IPS DF 4.7 (cell line): ENCODE results near the gene ASCL2.

Experiments
- DNase-seq: peaks from one replicate; pipeline ENCODE4 v3.0.0-alpha.2; 2013; ENCODE audit warnings: low spot score; ENCODE audit errors: extremely low read depth

ASCL2 gene, protein sequence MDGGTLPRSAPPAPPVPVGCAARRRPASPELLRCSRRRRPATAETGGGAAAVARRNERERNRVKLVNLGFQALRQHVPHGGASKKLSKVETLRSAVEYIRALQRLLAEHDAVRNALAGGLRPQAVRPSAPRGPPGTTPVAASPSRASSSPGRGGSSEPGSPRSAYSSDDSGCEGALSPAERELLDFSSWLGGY

DNA sequence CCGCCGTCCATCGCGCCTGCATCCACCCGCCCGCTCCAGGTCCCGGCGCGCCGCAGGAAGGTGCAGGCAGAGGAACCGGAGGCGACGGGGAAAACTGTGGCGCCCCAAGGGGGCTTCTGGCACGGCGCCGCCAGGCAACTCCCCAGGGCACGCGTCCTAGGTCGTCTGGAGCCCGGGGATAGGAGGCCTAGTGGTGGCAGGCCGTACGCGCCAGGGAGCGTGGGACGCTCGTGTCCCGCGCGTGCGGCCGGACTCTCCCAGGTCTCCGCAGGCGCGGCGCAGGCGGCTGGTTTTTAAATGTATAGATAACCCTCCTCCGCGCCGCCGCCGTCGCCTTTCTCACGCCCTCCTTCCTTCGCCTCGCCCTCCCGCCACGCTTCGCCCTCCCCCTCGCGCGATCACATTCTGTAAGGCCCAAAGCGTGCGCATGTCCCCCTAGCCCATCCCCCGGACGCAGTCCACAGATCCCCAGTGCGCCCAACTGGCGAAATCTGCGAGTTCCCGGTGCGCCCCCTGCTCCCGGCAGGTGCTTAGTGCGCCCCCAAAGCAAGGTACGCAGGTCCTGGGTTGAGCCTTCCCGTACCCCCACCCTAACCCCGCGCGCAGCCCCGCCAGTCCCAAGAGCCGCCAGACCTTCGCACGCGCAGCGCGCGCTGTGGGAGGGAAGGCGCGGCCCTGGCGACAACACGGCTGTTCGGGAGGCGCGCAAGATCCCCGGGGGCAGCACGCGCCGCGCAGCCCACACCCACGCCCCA, at the start of gene ASCL2:
TSS of gene ASCL2 (minus strand) at position 267 of the 755 bp plus-strand sequence. CDS start at position 11, 256 bp downstream.
- DNase-seq = no peak

DNA sequence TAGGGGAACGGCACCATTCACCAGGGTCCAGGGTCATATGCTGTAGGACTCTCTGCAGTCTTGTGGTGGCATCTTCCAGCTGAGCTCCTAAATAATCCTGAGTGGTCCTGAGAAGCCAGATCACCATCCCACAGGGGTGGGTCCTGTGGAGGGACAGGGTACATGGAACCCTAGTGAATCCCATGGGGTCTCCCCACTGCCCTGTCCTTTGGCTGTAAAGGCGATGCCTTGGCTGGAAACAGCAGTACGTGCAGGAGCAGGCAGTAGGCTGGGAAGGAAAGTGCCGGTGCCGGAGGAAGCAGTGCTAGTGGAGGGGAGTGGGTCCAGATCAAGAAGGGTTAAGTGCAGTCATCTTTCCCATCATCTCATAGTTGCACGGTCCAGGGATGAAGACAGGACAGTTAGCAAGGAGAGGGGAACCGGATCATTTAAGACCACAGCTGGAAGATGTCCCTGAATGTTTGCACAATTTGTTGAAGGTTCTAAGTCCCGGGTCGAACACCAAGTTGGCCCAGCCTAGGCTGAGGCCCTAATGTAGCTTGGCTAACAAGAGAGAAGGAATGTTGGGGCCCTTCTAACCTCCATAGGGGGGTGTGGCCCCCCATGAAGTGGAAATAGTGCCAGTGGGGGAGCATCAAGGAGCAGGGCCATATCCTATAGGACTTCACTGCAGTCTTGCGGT, 49.5 kb upstream of the ASCL2 start:
- DNase-seq = no peak

DNA sequence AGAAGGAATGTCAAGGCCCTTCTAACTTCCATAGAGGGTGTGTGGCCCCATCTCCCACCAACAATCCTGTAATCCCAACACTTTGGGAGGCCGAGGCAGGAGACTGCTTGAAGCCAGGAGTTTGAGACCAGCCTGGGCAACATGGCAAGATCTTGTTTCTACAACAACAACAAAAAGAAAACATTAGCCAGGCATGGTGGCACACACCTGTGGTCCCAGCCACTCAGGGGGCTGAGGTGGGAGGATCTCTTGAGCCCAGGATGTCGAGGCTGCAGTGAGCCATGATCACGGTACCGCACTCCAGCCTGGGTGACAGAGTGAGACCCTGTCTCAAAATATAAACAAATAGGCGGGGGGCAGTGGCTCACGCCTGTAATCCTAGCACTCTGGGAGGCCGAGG, 48.3 kb upstream of the ASCL2 start:
- no peak for DNase-seq

DNA sequence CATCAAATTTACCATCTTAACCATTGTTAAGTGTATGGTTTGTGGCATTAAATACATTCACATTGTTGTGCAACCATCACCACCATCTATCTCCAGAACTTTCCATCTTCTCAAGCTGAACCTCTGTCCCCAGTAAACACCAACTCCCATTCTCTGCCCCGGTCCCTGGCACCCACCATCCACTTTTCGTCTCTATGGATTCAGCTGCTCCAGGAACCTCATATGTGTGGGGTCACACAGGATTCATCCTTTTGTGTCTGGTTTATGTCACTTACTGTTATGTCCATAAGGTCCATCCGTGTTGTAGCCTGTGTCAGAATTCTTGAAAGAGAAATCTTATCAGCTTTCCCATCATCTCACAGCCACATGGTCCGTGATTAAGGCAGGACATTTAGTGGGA, 47.7 kb upstream of the ASCL2 start:
- DNase-seq = no peak

DNA sequence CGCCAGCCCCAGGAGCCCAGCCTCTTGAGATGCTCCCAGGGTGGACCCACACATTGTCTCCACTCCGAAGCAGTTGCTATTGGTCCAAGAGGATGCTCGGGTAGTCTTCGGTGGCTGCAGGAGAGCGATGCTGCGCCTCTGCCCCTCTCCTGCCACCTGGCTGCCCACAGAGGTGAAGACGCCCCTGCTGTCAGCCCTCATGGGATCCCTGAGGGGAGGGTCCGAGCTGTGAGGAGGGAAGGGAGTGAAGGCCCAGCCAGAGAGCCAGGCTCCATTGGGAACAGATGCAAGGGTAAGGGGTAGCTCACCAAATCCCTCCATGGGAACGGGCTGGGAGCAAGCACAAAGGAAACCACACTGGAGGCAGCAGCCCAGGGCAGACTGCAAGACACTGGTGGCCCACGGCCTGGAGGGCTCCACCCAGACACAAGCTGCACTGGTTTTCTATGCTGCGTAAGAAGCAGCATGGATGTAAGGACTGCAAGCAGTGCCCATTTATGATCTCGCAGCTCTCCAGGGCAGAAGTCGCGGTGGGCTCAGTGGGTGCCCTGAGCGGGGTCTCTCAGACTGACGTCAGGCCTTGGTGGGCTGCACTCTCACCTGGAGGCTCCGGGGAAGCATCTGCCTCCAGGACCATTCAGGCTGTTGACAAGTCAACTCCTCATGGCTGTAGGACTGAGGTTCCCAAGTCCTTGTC, 47.1 kb upstream of the ASCL2 start:
- DNase-seq = no peak

DNA sequence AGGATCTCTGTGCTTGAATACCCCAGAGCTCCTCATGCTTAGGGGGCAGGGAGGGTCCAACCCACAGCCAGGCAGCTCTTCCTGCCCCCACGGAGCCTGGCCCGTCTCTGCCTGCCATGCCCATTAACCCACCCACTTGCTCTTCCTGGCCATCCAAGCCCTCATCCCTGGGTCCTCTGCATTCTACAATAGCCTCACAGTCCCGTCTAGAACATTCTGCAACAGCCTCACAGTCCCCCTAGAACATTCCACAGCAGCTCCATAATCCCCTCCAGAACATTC, 46.5 kb upstream of the ASCL2 start:
- DNase-seq = no peak

DNA sequence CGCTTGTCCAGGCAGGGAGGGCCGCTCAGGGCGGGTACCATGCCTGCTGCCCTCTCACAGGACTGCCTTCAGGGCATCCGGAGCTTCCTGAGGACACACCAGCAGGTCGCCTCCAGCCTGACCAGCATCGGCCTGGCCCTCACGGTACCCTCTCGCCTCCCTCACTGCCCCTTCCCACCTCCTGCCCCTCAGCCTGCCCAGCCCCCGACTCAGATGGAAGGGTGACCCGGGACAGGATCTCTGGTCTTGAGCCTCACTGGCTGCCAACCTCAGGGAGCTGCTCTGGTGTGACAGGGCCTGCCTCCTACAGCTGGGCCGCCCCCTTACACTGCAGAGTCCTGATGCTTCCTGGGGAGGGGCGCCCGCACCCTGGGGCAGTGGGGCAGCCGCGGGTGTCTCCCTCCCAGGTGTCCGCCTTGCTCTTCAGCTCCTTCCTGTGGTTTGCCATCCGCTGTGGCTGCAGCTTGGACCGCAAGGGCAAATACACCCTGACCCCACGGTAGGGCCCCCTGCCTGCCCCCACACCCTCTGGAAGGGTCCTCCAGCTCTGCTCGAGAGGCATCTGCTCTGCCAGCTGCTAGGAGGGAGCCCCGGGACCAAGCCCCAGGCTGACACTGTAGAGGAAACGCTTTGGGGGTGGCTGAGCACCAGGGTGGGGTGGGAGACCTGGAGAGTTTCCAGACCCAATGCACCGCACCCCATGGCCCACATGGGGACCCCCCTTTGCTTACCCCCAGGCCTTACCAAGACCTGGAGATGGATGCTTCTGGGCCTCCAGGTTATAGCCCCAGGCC, 46.0 kb upstream of the ASCL2 start:
- no peak for DNase-seq

DNA sequence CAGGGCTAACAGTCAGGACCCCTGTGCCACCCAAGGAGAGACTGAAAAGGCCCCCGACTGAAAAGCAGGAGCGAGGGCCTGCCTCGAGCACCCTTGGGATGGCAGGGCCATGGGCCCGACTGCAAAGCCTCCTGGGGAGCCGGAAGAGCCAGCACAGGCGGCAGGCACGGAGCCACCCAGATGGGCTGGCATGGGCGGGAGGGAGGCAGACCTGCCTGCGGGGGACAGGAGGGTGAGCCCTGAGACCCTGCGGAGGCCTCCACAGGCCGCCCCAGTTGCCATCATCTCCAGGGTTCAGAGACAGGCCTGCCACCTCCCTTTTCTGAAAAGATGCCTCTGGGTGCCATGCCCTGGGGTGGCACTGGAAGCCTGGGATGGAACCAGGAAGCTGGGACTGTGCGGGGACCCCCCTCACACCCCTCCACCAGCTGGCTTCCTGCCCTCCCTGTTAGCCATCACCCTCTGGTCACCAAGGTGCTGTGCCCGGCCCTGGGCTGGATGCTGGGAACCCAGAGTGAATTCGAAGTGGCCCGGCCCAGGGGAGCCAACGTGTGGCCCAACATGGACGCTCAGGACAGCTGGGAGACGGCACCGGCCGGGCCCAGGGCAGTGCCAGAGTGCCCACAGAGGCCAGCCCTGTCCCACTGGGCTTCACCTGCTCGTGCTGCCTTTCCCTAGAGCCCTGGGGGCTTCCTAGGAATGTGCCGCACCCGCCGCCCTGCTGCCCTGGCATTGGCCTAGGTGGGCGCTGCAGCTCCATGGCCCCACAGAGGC, 45.2 kb upstream of the ASCL2 start:
- DNase-seq = no peak

DNA sequence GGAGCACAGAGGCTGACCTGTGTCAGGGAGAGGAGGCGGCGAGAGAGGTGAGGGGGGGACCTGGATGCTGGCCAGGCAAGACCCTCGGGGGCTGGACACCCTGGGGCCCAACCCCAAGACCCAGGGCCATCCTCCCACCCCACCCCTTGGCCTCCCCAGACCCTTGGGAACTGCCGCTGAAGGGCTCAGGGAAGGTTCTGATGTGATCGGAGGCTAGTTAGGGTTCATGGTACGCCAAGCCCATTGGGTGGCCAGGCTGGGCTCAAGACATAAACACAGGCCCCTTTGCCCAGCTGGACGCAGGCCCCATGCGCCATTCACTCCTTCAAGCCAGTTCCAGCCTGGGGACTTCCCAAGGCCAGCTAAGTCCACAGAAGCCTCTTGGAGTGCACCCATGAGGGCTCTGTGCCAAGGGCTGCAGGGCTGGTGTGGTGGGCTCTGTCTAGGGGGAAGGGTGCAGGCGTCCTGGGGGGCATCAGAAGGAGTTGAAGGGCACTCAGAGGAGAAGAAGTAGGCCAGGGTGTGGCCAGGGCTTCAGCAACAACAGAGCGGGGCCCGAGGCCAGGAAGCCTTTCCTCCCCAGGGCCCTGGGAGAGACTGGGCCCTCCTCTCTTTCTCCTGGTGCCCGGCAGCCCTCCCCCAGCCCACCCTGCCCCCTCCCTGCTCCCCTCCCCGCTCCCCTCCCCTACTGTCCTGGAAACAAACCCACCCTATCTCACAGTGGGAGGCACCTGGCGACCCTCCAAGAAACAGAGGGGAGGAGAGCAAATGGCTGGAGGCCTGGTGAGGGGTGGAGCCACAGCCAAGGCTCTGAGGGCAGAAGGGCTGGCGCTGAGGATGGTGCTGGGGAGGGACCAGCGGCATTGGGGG, 44.4 kb upstream of the ASCL2 start:
- no peak for DNase-seq

DNA sequence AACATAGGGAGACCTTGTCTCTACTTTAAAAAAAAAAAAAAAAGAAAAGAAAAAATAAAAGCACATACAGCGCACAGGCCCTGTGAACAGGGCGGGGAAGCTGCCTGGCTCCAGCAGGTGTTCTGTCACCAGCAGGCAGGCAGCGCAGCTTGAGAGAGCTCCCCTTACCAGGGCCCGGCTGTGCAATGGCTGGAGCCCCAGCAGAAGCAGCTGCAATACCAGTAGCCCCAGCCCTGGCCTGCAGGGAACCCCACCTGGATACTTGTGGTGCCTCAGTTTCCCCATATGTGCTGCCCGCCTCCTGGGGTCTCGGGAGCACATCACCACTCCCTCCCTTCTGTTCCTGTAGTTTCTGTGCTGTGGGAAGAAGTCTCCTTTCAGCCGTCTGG, 43.7 kb upstream of the ASCL2 start:
- no peak for DNase-seq

DNA sequence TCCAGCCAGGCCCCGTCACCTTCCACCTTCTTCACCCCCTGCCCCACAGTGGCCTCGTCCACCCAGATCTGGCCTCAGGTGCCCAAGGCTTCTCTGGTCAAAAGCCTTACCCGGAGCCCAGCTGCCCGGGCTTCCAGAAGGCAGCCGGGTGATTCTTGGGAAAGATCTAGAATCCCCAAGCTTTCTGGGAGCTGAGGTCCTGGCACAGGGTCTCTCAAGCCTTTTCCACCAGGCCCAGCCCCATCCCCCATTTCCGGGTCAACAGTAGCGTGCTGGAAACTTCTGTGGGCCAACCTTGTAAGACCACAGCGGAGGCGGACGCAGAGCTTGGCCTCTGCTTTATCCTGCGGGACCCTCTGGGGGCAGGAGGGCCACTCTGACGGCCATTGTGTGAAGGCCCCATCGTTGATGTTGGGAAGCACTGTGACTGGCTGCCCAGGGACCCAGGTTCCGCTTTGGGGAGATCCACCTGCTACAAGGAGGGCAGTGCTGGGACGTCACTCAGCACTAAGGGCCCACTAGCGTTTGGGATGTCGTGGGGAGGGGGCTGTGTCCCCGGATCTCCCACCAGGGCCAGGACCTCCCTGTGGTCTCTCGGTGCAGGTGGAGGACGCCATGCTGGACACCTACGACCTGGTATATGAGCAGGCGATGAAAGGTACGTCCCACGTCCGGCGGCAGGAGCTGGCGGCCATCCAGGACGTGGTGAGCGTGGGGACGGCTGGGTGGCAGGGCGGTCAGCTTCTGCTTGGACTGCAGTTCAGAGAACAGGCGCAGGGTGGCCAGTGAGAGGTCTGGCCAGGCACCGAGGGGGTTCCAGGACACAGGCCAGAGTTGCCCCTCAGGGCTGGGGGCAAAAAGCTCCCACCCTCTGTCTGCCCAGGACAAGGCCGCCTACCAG, 42.9 kb upstream of the ASCL2 start:
- no peak for DNase-seq

DNA sequence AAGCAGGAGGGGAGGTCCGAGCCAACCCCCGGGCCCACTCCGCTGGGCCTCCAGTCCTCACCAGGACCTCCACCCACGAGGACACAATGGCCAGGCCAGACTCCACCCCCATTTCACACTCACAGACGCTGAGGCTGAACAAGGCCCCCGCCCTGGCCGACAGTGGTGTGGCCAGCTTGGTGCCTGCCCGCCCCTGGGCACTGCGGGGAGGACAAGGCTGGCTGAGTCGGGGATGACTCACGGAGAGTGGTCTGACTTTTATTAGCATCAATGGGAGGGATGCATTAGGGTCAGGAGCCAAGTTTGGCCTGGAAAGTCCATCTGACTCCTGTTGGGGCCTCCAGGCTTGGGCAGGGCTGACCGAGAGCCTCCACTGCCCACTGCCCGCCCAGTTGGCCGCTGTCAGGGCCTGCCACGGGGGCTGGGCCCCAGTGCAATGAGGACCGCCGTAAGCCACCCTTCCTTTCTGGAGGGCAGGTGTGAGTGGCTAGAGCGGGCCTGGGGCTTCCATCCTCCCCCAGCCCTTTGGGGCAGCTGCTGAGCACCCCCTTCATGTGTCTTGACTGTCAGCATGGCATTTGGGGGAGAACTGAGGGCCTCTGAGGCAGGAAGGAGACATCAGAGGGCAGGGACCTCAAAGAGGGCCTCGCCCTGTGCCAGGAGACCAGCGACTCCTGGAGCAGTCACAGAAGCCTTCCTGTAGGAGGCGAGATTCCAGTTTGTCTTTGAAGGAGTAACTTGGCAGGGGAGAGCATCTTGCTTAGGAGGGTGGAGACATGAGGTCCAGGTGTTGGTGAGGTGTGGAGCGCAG, 42.0 kb upstream of the ASCL2 start:
- no peak for DNase-seq

DNA sequence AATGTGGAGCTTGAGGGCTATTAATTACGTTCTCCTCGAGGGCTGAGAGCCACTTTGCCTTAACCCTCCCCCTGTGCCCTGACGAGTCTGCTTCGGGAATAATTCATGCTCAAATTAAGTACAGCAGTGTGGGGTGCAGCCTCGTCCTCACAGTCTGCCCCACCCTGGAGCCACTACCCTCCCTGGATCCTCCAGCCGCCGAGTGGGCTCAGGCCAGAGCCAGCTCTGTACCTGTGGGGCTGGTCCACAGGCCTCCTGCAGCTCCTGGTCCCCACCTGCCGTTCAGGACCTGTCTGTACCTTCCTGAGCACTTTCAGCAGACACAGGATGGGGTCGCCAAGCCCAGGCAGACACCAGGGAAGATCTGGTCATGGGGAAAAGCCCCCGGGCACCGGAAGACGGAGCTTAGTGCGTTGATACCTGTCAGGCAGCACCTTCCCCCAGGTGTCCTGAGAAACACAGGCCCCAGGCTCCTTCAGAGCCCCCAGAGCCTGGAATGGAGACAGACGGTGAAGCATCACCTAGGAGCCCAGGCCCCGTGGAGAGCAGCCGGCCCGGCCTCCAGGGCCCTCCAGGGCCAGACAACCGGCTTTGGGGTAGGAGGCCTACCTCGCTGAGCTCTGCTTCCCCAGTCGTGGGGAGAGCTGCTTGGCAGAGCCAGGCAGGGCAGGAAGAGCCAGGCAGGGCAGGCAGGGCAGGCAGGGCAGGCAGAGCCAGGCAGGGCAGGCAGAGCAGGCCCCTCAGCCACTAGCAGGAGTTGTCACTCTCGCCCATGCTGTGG, 41.2 kb upstream of the ASCL2 start:
- DNase-seq = no peak

DNA sequence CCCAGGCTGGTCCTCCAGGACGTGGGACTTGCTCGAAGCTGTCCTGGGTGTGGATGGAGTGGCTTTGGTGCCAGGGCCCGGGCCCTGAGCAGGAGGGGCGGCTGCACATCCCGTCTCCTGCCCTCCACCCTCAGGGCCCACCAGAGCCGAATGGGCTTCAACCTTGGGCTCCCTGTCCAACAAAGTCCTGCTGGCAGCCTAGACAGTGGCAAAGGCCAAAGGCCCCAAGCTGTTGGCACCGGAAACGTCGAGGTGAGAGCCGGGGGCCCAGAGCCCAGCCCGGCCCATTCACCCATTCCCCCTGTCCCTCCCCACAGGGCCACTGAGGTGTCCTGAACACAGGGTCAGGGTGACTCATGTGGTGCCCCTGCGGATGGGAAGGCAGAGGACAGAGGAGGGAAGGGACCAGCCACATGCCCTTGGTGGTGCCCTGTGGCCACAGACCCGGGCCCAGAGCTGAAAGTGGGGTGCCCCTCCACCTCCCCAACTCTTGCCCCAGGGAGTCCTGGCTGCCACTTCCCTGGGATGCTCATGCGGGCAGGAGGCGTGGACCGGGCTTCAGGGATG, 40.5 kb upstream of the ASCL2 start:
- DNase-seq = no peak

DNA sequence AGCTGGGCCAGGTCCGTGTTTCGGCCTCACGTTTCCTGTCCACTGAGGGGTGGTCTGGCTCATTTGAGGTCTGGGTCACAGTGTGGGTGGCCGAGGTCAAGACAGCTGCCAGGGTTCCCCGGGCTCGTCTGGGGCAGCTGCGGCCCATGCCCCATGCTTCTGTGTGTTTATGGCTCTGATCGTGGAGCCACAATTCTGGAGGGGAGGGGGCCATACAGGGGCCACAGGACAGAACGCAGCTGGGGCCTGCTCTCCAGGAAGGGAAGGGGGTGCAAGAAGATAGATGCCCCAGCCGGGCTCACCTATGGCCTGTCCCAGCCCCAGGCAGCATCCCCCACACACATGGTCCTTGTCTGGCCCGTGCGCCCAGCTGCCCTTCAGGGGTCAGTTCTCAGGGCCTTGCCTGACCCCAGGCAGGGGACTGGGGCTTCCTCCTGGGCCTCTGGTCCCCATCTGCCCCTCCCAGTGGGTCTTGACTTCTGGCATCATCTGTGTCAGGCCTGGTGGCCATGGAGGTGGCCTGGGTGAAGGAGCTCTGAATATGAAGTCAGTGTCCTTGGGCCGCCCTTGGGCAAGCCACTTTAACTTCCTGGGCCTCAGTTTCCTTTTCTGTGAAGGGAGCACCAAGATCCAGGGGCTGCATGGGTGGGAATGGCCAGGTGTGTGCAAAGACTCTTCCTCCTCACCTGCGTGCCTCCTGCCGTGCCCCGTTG, 39.8 kb upstream of the ASCL2 start:
- no peak for DNase-seq
